HepG2 (cell line): ENCODE data around the gene OPN1SW. TPM values are rescaled to one million over a fixed set of nuclear protein-coding genes. Genes with fewer than 3 reads are reported as not detected.

Experiments
- ATAC-seq: fragments of 200-7000 bp; cut with Tn5 transposase; 3 replicates; pipeline ENCODE4 v1.9.1; 2020; ENCODE audit warnings: mild to moderate bottlenecking, moderate library complexity
- BruUV-seq: library from RNA; stranded (reverse); fragments of 400-500 nt; replicated peaks from 2 replicates; lab custom pipeline; 2021; lab: Mats Ljungman, UMichigan
- CTCF ChIA-PET: fragments of 300-600 bp; formaldehyde crosslinking; extraction: SDS; loops from one replicate; lab custom pipeline; 2021; ENCODE audit warnings: low total read pairs, inconsistent platforms, low intra/inter-chr PET ratio; lab: Yijun Ruan, JAX
- POLR2A ChIA-PET: fragments of 350-600 bp; sonication (Branson Sonifier 250); formaldehyde crosslinking; loops from one replicate; lab custom pipeline; 2020; ENCODE audit warnings: antibody characterized with exemption, inconsistent platforms; lab: Yijun Ruan, JAX
- DNase-seq: peaks from one replicate; pipeline ENCODE4 v3.0.0-alpha.2; 2015; ENCODE audit warnings: low spot score
- FAIRE-seq: peaks from 3 replicates; lab custom pipeline; 2011; peaks lifted over from hg19 to GRCh38; lab: Jason Lieb, UNC
- H2AFZ ChIP-seq: one replicate; pipeline ENCODE4 v1.6.1; 2011; ENCODE audit warnings: low read length, inconsistent platforms
- H3K27ac ChIP-seq: fragments of 300-600 bp; 3 replicates; pipeline ENCODE4 v1.8.0; 2011; ENCODE audit warnings: mixed run types, mild to moderate bottlenecking, mixed read lengths, low read length, inconsistent platforms; ENCODE audit not compliant: insufficient read depth; ENCODE audit errors: extremely low read length
- H3K27me3 ChIP-seq, 2 experiments: fragments of 200-600 bp in 1 of 2; 2 replicates in 1 of 2; 3 replicates in 1 of 2; pipeline versions ENCODE4 v1.6.0 to v1.8.0; 2011; ENCODE audit warnings: low read length in 2 of 2, mild to moderate bottlenecking in 2 of 2, moderate library complexity in 2 of 2, inconsistent platforms in 1 of 2; ENCODE audit not compliant: insufficient read depth in 2 of 2, control insufficient read depth in 1 of 2
- H3K36me3 ChIP-seq, 2 experiments: fragments of 200-600 bp in 1 of 2; replicated peaks in 1 of 2; 2 replicates in 1 of 2; 3 replicates in 1 of 2; pipeline versions ENCODE4 v1.5.1 to v1.8.0; 2011; ENCODE audit warnings: low read length in 2 of 2, inconsistent platforms in 1 of 2; ENCODE audit not compliant: insufficient read depth in 2 of 2, control insufficient read depth in 1 of 2
- H3K4me1 ChIP-seq: 2 replicates; pipeline ENCODE4 v1.5.1; 2012; ENCODE audit warnings: low read length, inconsistent platforms; ENCODE audit not compliant: insufficient read depth
- H3K4me2 ChIP-seq: 2 replicates; pipeline ENCODE4 v1.6.0; 2011; ENCODE audit warnings: low read depth, low read length, inconsistent platforms
- H3K4me3 ChIP-seq, 3 experiments: fragments of 200-600 bp in 1 of 3; sonication (generic), shearing (Covaris generic) in 1 of 3; replicated peaks in 1 of 3; 2 replicates each; pipeline ENCODE4 v1.5.1; 2011 to 2016; ENCODE audit warnings: low read length in 3 of 3, inconsistent platforms in 2 of 3, low read depth in 2 of 3, mild to moderate bottlenecking in 2 of 3, control low read depth in 1 of 3, mixed read lengths in 1 of 3; ENCODE audit not compliant: insufficient read depth in 1 of 3
- H3K79me2 ChIP-seq: one replicate; pipeline ENCODE4 v1.6.1; 2011; ENCODE audit warnings: low read length, inconsistent platforms; ENCODE audit not compliant: insufficient read depth
- H3K9ac ChIP-seq: 2 replicates; pipeline ENCODE4 v1.6.0; 2011; ENCODE audit warnings: mild to moderate bottlenecking, low read depth, low read length, inconsistent platforms; ENCODE audit not compliant: insufficient read depth
- H3K9me3 ChIP-seq: 2 replicates; pipeline ENCODE4 v1.5.1; 2012; ENCODE audit warnings: mild to moderate bottlenecking, low read length
- H4K20me1 ChIP-seq: 2 replicates; pipeline ENCODE4 v1.6.0; 2011; ENCODE audit warnings: inconsistent platforms, mild to moderate bottlenecking, low read length, moderate library complexity; ENCODE audit not compliant: insufficient read depth
- ZNF33B ChIP-seq: sonication (generic); formaldehyde crosslinking; IDR thresholded peaks from 2 replicates; pipeline ENCODE4 v1.5.1; 2020; ENCODE audit warnings: mild to moderate bottlenecking, missing genetic modification reagents
- WGBS: methylation state at CpG from one replicate; pipeline ENCODE4 v1.1.6; 2017; ENCODE audit warnings: low lambda C conversion rate; 5-methylcytosine and 5-hydroxymethylcytosine counted together
- in situ Hi-C: cut with HindIII; loops from 2 replicates; pipeline ENCODE4 v1.10.0; 2017; ENCODE audit warnings: low pct_unique_long_range_greater_than_20kb; ENCODE audit not compliant: extremely low pct_ligation_motif_present
- intact Hi-C: fragments of 100-400 bp; cut with micrococcal nuclease; formaldehyde crosslinking; loops from one replicate; pipeline ENCODE4 v1.10.0; 2022; ENCODE audit not compliant: unreplicated experiment
- polyA plus RNA-seq, 8 experiments: library from polyadenylated mRNA; depleted of rRNA in 3 of 8; stranded (reverse) in 7 of 8; unstranded in 1 of 8; fragments of >200 nt; fragmentation: Illumina TruSeq in 4 of 8; extraction: Trizol in 4 of 8; gene quantifications; 2 replicates each; pipeline versions ENCODE4 v1.2.1 to v1.2.3, GENCODE V29; 2011 to 2016; ENCODE audit warnings: low read depth in 4 of 8, missing spikeins in 1 of 8, mixed read lengths in 1 of 8; ENCODE audit not compliant: insufficient read depth in 1 of 8
- total RNA-seq, 5 experiments: library from RNA; depleted of rRNA; stranded (reverse); fragments of >200 nt; fragmentation: Illumina TruSeq; extraction: Trizol; gene quantifications; 2 replicates each; pipeline ENCODE4 v1.2.3, GENCODE V29; 2016; ENCODE audit warnings: low read depth in 1 of 5
- TF ChIP-seq, protein P1 (sequence below): IDR thresholded peaks from 2 replicates; pipeline ENCODE4 v1.6.1; 2012; ENCODE audit warnings: low read length, improper control_type of control experiment
- TF ChIP-seq, protein P2 (sequence below): IDR thresholded peaks from 2 replicates; pipeline ENCODE4 v1.6.1; 2016
- TF ChIP-seq, protein P3 (sequence below): sonication (generic); formaldehyde crosslinking; conservative IDR thresholded peaks from 2 replicates; pipeline ENCODE4 v1.8.1; 2023; ENCODE audit warnings: missing genetic modification reagents

Gene OPN1SW
- total and polyA plus RNA-seq, 2 of the 13 experiments (the other 11 are each of a cell fraction or from before 2014, with no cell fraction given): not detected

DNA sequence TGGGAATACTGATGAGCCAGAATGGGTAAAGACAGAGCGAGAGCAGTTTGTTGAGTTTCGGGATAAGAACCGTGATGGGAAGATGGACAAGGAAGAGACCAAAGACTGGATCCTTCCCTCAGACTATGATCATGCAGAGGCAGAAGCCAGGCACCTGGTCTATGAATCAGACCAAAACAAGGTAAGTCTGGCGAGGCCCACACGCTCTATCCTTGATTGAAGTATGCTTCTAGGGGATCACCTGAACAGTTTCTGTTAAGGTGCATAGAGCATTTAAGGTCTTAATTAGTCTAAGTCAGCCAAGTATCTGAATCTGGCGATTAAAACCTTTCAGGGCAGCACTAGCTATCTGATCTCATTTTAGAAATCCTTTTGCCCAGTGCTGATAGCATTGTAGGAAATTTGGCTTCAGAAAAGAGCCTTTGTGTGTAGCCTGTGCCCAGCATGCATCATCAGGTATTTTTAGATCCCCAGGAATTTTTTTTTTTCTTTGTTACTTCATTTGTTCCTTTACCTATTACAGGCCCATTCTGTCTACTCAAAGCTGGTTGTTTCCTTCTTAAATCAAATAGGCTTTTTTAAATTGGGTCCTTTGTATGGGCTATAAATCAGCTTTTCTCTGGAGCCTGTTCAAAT, 8.0 kb downstream of the OPN1SW start:
- peaks cover 2% of the 10 kb centered on the region for H3K79me2 ChIP-seq
- FAIRE-seq: no peak
- peaks cover 17 to 65% of the 10 kb centered on the region in 2 experiments for H3K36me3 ChIP-seq
- no peaks in the 10 kb centered on the region for H3K4me1 ChIP-seq
- H3K27ac ChIP-seq: no peak overlapping the region
- CTCF ChIA-PET: no interaction called here
- TF ChIP-seq ZNF33B: no peak
- TF ChIP-seq, protein P1, sequence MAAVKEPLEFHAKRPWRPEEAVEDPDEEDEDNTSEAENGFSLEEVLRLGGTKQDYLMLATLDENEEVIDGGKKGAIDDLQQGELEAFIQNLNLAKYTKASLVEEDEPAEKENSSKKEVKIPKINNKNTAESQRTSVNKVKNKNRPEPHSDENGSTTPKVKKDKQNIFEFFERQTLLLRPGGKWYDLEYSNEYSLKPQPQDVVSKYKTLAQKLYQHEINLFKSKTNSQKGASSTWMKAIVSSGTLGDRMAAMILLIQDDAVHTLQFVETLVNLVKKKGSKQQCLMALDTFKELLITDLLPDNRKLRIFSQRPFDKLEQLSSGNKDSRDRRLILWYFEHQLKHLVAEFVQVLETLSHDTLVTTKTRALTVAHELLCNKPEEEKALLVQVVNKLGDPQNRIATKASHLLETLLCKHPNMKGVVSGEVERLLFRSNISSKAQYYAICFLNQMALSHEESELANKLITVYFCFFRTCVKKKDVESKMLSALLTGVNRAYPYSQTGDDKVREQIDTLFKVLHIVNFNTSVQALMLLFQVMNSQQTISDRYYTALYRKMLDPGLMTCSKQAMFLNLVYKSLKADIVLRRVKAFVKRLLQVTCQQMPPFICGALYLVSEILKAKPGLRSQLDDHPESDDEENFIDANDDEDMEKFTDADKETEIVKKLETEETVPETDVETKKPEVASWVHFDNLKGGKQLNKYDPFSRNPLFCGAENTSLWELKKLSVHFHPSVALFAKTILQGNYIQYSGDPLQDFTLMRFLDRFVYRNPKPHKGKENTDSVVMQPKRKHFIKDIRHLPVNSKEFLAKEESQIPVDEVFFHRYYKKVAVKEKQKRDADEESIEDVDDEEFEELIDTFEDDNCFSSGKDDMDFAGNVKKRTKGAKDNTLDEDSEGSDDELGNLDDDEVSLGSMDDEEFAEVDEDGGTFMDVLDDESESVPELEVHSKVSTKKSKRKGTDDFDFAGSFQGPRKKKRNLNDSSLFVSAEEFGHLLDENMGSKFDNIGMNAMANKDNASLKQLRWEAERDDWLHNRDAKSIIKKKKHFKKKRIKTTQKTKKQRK: no peak
- TF ChIP-seq, protein P2, sequence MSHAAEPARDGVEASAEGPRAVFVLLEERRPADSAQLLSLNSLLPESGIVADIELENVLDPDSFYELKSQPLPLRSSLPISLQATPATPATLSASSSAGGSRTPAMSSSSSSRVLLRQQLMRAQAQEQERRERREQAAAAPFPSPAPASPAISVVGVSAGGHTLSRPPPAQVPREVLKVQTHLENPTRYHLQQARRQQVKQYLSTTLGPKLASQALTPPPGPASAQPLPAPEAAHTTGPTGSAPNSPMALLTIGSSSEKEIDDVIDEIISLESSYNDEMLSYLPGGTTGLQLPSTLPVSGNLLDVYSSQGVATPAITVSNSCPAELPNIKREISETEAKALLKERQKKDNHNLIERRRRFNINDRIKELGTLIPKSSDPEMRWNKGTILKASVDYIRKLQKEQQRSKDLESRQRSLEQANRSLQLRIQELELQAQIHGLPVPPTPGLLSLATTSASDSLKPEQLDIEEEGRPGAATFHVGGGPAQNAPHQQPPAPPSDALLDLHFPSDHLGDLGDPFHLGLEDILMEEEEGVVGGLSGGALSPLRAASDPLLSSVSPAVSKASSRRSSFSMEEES (CRISPR knock-in tag): no peak
- TF ChIP-seq, protein P3, sequence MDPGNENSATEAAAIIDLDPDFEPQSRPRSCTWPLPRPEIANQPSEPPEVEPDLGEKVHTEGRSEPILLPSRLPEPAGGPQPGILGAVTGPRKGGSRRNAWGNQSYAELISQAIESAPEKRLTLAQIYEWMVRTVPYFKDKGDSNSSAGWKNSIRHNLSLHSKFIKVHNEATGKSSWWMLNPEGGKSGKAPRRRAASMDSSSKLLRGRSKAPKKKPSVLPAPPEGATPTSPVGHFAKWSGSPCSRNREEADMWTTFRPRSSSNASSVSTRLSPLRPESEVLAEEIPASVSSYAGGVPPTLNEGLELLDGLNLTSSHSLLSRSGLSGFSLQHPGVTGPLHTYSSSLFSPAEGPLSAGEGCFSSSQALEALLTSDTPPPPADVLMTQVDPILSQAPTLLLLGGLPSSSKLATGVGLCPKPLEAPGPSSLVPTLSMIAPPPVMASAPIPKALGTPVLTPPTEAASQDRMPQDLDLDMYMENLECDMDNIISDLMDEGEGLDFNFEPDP (CRISPR knock-in tag): no peak
- TF ChIP-seq, all 625 proteins: peak for 0
- POLR2A ChIA-PET: no interaction called here
- no peaks in the 10 kb centered on the region for H3K27me3 ChIP-seq
- BruUV-seq: no TSS peak
- no peak overlapping the region for H3K4me2 ChIP-seq
- H3K4me3 ChIP-seq: no peak overlapping the region
- H2AFZ ChIP-seq: no peak overlapping the region
- intact Hi-C loops: no loop called here
- 97% methylated on average over 6 of the region's 6 CpGs for WGBS
- 0 out of 2 replicates have a peak, but pooled peaks cover 3% of the 10 kb centered on the region for H4K20me1 ChIP-seq
- in situ Hi-C loops: no loop called here
- H3K9ac ChIP-seq: no peak overlapping the region
- DNase-seq (no peak), ATAC-seq (no peak)
- H3K9me3 ChIP-seq: no peaks in the 10 kb centered on the region
